GM23338 (cell line): ENCODE measurements around the gene PTPRH.

Experiments used
- EZH2phosphoT487 ChIP-seq: fragments of 200-600 bp; sonication (generic); IDR thresholded peaks from one replicate; pipeline ENCODE4 v1.8.1; 2018; ENCODE audit warnings: antibody characterized with exemption; ENCODE audit not compliant: unreplicated experiment
- POLR2AphosphoS5 ChIP-seq: IDR thresholded peaks from 2 replicates; pipeline ENCODE4 v1.6.1; 2016; ENCODE audit warnings: antibody characterized with exemption, low read depth
- REST ChIP-seq: IDR thresholded peaks from one replicate; pipeline ENCODE4 v1.6.1; 2018; ENCODE audit warnings: antibody characterized with exemption; ENCODE audit not compliant: unreplicated experiment
- TF ChIP-seq, protein P1 (sequence below), 2 experiments: fragments of 200-600 bp in 1 of 2; sonication (generic) in 1 of 2; conservative IDR thresholded peaks; 2 replicates each; pipeline versions ENCODE4 v1.5.1 to v1.6.1; 2016 to 2017; ENCODE audit warnings: antibody characterized with exemption in 2 of 2, low read depth in 2 of 2, mild to moderate bottlenecking in 2 of 2, moderate library complexity in 1 of 2

DNA sequence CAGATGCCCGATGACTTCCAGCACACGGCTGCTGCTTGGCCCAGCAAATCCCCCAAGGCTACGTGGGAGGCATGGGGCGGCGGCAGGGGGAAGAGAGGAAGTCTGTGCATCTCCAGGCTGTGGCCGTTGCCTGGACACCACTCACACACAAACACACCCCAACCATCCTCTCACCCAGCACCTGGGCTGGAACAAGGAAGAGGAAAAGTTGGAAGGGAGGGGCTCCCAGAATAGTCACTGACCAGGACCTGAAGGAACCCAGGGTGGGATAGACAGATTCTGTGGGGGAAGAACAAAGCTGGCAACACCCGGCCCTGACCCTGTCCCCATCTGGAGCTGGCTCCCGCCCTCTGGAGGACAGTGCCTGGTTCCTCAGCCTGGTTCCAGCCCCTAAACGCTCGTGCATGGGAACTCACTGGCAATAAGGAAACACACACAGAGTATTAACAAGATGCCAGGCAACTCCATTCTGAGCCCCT is 38.4 kb upstream of the PTPRH start:
- TF ChIP-seq, protein P1, sequence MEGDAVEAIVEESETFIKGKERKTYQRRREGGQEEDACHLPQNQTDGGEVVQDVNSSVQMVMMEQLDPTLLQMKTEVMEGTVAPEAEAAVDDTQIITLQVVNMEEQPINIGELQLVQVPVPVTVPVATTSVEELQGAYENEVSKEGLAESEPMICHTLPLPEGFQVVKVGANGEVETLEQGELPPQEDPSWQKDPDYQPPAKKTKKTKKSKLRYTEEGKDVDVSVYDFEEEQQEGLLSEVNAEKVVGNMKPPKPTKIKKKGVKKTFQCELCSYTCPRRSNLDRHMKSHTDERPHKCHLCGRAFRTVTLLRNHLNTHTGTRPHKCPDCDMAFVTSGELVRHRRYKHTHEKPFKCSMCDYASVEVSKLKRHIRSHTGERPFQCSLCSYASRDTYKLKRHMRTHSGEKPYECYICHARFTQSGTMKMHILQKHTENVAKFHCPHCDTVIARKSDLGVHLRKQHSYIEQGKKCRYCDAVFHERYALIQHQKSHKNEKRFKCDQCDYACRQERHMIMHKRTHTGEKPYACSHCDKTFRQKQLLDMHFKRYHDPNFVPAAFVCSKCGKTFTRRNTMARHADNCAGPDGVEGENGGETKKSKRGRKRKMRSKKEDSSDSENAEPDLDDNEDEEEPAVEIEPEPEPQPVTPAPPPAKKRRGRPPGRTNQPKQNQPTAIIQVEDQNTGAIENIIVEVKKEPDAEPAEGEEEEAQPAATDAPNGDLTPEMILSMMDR (conservative IDR thresholded peaks at IDR 0.05; ENCODE audit: low read depth in 2 of 2), result peak; percentile 8 to 35; a peak in 2 of 4 replicates
- no peak for TF ChIP-seq EZH2phosphoT487
- no peak for TF ChIP-seq POLR2AphosphoS5
- no peak for TF ChIP-seq REST
